ENCODE results near the gene RANBP3L. TPM values are rescaled to one million over a fixed set of nuclear protein-coding genes. Genes with fewer than 3 reads are reported as not detected.
"Not testable (repeated sequence)": the region's sequence is repeated elsewhere in the genome, so short reads cannot be mapped to it uniquely, and the experiment has no call there.

RANBP3L gene
- total RNA-seq, 3 donors from 2014 or later, result 0.29 to 2.8 TPM; not detected in 1

DNA sequence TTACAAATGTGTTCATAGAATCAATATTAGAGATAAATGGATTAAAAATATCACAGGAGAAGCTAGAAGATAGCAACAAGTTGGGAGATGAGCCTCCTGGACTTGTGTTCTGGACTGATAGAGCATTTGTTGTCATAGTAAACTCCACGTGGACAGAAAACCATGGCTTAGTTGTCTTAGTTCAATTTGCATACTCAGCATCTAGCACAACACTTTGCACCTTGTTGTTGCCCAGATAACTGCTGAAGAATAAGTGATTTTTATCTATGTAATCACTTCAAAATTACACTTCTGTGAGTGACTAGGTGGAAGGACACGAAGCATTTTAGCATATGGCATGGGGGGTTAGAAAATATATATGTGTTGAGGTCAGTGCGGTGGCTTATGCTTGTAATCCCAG is 4.0 kb downstream of the RANBP3L start:
- ATAC-seq (no peak), DNase-seq (no peak)
- no peak overlapping the region for H3K4me3 ChIP-seq
- no peaks in the 10 kb centered on the region for H3K36me3 ChIP-seq (ENCODE audit: low read depth)
- H3K4me1 ChIP-seq (ENCODE audit: low read depth), result peaks cover 7% of the 10 kb centered on the region
- TF ChIP-seq, protein P1, sequence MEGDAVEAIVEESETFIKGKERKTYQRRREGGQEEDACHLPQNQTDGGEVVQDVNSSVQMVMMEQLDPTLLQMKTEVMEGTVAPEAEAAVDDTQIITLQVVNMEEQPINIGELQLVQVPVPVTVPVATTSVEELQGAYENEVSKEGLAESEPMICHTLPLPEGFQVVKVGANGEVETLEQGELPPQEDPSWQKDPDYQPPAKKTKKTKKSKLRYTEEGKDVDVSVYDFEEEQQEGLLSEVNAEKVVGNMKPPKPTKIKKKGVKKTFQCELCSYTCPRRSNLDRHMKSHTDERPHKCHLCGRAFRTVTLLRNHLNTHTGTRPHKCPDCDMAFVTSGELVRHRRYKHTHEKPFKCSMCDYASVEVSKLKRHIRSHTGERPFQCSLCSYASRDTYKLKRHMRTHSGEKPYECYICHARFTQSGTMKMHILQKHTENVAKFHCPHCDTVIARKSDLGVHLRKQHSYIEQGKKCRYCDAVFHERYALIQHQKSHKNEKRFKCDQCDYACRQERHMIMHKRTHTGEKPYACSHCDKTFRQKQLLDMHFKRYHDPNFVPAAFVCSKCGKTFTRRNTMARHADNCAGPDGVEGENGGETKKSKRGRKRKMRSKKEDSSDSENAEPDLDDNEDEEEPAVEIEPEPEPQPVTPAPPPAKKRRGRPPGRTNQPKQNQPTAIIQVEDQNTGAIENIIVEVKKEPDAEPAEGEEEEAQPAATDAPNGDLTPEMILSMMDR (IDR thresholded peaks at IDR 0.05), result no peak
- no peaks in the 10 kb centered on the region for H3K9me3 ChIP-seq
- intact Hi-C loops (cut with DNase I, micrococcal nuclease), result no loop called here

DNA sequence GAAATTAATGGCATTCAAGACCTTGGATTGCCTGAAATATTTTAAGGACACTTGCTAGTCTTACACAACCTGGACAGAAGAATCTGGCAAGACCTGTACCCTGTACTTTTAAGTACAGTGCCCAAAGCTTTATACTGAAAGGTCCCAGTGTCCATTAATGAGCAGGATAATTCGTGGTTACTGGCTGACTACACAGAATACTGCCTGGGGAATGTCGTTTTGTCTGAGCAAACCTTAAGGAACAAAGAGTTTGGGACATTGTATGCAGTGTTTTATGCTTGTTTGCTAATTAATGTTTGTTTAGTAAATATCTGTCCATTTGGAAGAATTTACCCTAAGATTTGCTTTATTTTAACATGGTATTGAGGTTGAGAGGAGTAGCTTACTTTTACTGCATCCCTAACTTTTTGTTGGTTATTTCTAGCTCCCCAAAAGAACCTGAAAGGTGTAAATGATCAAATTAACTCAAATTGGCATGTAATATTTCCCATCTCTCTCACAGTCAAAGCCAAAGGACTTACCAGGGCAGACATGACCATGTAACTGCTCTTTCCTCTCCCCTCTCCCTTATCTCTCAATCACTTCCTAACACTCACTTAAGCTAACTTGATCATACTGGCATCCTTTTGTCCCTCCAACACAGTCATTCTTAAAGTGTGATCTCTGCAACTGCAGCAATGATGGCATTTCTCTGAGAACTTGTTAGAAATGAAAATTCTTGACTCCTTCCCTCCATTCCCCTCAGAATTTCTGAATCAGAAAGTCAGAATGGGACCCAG is 15.7 kb downstream of the RANBP3L start:
- TF ChIP-seq, protein P1 (IDR thresholded peaks at IDR 0.05), result no peak
- intact Hi-C loops (cut with DNase I, micrococcal nuclease), result no loop called here
- DNase-seq (no peak), ATAC-seq (no peak)
- no peaks in the 10 kb centered on the region for H3K9me3 ChIP-seq
- H3K36me3 ChIP-seq (ENCODE audit: low read depth), result no peaks in the 10 kb centered on the region
- H3K4me1 ChIP-seq (ENCODE audit: low read depth), result no peaks in the 10 kb centered on the region
- no peak overlapping the region for H3K4me3 ChIP-seq

DNA sequence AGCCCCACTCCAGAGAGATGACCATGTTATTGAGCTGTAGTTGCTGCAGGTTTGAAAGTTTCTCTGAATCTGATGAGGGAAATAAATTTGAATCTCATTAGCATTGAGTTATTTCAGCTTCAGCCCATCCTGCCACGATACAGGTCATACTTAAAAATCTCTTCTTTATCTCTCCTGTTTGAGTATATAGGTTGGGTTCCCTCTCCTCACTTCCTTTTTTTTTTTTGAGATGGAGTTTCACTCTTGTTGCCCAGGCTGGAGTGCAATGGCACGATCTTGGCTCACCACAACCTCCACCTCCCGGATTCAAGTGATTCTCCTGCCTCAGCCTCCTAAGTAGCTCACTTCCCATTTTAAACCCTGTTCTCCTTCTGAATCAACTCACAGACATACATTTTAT is 17.9 kb downstream of the RANBP3L start:
- H3K36me3 ChIP-seq (ENCODE audit: low read depth); H3K9me3 ChIP-seq; H3K4me3 ChIP-seq; H3K4me1 ChIP-seq (ENCODE audit: low read depth); DNase-seq; ATAC-seq; intact Hi-C loops (cut with DNase I, micrococcal nuclease): not testable (repeated sequence)

DNA sequence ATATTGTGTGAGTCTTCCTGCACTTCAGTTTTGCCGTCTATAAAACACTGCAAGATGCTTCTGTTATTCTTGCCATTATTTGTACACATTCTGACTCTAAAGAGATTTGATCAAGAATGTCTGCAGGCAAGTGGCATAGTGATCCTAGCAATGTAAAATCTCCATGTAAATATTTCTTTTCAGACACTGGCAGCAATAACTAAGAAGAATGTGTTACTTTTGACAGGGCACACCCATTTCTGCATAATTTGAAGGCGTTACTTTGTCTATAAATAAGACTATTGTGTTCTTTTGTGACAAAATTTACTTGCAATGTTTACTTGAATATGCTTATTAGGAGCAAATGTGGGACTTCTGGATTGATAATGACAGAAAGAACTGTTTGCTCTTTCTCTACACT is 20.1 kb downstream of the RANBP3L start:
- Histone ChIP-seq H3K36me3 (ENCODE audit: low read depth) (no peaks in the 10 kb centered on the region), H3K9me3 (no peaks in the 10 kb centered on the region), H3K4me3 (no peak overlapping the region), H3K4me1 (ENCODE audit: low read depth) (no peaks in the 10 kb centered on the region)
- TF ChIP-seq, protein P1 (IDR thresholded peaks at IDR 0.05), result no peak
- DNase-seq (no peak), ATAC-seq (no peak)
- intact Hi-C loops (cut with DNase I, micrococcal nuclease), result no loop called here

DNA sequence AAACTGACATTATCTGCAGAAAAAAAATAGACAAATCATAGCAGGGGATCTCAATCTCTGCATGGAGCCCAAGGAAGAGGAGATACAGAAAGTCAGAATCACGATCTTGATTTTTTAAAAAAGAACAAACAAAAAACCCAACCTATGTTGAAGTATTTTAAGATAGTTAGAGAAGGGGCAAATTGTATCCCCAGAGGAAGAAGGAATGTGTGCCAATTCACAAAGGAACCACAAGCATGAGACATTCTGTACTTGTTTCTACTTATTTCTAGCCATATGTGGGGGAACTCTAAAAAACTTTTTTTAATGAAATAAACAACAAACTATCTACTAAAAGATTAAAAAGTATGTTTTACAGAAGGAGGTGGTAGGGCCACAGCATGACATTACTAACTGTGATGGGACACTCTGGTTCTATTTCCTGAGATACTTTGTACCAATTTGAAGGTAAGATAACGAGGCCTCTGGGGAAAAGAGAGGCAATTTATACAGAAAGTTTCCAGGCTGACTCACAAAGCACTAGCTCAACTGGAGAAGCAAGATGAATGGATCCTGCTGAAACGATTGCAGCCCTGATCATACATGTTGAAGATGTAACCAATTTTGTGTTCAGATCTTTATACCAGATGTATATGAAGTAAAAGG is 22.5 kb downstream of the RANBP3L start:
- Histone ChIP-seq H3K36me3 (ENCODE audit: low read depth) (no peaks in the 10 kb centered on the region), H3K9me3 (no peaks in the 10 kb centered on the region), H3K4me3 (no peak overlapping the region), H3K4me1 (ENCODE audit: low read depth) (no peaks in the 10 kb centered on the region)
- TF ChIP-seq, protein P1 (IDR thresholded peaks at IDR 0.05), result no peak
- ATAC-seq (no peak), DNase-seq (no peak)
- intact Hi-C loops (cut with DNase I, micrococcal nuclease), result no loop called here

DNA sequence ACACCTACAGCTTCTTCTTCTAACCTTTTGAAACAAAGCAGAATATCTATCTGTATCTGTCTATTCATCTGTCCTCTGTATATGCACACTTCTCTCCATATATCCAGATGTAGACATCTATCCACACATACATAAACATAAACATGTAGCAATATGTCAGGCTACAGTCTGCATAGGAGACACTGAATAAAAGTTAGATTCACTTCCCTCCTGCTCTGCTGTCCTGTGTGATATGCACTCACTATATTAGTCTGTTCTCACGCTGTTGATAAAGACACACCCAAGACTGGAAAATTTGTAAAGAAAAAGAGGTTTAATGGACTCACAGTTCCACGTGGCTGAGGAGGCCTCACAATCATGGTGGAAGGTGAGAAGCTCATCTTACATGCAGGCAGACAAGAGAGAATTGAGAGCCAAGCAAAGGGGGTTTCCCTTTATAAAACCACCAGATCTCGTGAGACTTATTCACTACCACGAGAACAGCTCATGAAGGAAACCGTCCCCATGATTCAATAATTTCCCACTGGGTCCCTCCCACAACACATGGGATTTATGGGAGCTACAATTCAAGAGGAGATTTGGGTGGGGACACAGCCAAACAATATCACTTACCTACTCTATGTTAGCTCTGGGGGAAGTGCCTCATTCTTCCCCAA is 24.1 kb downstream of the RANBP3L start:
- intact Hi-C loops (cut with DNase I, micrococcal nuclease), result no loop called here
- ATAC-seq (no peak), DNase-seq (no peak)
- TF ChIP-seq, protein P1 (IDR thresholded peaks at IDR 0.05), result no peak
- H3K9me3 ChIP-seq, result no peaks in the 10 kb centered on the region
- no peaks in the 10 kb centered on the region for H3K4me1 ChIP-seq (ENCODE audit: low read depth)
- H3K4me3 ChIP-seq, result no peak overlapping the region
- no peaks in the 10 kb centered on the region for H3K36me3 ChIP-seq (ENCODE audit: low read depth)

All from mucosa of descending colon (tissue), 3 donors.